GM12873 (cell line): ENCODE data around the gene TENM3.

Experiments used
- TF ChIP-seq, protein P1 (sequence below): IDR thresholded peaks from 2 replicates; pipeline ENCODE4 v1.5.1; 2012; ENCODE audit warnings: low read depth, mild to moderate bottlenecking, moderate library complexity, low read length, control low read depth; ENCODE audit not compliant: insufficient read depth; ENCODE audit errors: missing control alignments

TENM3 gene

DNA sequence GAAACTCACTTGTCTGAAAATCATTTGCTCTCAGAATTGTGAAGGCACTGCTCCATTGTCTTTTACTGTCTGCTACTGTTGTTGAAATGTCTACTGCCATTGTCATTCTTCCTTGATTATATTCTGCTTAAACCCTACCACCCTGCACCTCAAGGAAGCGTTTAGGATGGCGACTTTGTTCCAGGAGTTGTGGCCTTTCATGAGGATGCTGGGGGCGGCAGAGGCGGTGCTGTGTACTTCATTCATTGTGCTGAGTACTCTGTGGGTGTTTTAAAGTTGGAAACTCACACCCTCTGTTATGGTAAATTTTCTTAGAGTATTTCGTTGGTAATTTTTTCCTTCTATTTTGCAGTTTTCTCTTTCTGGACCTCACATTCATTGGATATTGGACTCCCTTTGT lies 258.9 kb downstream of the TENM3 start:
- TF ChIP-seq, protein P1, sequence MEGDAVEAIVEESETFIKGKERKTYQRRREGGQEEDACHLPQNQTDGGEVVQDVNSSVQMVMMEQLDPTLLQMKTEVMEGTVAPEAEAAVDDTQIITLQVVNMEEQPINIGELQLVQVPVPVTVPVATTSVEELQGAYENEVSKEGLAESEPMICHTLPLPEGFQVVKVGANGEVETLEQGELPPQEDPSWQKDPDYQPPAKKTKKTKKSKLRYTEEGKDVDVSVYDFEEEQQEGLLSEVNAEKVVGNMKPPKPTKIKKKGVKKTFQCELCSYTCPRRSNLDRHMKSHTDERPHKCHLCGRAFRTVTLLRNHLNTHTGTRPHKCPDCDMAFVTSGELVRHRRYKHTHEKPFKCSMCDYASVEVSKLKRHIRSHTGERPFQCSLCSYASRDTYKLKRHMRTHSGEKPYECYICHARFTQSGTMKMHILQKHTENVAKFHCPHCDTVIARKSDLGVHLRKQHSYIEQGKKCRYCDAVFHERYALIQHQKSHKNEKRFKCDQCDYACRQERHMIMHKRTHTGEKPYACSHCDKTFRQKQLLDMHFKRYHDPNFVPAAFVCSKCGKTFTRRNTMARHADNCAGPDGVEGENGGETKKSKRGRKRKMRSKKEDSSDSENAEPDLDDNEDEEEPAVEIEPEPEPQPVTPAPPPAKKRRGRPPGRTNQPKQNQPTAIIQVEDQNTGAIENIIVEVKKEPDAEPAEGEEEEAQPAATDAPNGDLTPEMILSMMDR, result no peak

DNA sequence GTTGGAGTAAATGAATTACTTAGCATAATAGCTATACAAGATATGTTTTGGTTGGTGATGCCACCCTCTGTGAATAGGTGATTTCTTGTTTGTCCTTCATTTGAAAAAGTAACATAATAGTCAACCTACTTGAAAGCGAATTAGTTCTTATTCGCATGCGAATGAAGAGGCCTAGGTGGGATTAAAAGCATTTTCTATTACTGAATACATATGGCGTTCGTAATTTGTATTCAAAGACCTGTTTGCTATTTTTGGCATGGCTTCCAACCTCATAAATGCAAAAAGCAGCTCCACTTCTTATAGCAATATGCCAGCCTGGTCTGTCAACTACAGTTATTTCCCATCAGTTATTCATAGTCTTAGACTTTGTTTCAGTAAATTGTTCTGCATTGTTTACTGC lies 261.3 kb downstream of the TENM3 start:
- TF ChIP-seq, protein P1, result no peak

DNA sequence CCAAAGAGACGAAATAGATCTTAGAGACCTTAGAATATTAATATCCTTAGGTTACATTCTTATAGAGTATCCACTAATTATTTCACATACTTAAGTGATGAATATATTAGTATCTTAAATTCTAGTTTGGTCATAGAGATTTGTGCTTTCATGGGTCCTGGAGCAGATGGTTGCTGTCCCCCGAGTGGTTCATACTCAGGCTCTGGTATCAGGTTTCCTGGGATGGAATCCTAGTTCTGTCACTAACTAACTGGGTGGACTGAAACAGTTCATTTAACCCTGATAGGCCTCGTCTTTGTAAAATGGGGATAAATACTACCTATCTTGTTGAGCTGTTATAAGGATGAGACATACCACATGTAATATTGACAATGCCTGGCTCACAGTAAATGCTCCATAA lies 264.6 kb downstream of the TENM3 start:
- TF ChIP-seq, protein P1, result no peak

DNA sequence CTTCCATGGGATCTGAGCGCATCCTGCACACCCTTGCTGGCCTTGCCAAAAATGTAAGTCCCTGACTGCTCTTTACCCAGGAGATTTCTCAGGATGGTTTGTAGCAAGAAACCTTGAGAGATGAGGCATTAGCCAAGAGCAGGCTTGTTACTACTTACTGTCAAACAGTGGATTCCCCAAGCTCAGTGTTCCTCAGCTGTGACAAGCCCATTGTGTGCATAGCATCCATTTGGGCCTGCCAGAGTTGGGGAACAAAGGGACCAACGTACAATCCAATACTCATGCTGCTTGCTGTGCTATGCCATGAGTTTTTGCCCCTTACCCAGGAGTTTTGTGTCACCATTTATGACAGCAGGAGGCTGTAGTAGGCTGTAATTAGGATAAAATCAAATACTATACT lies 267.6 kb downstream of the TENM3 start:
- TF ChIP-seq, protein P1, result no peak

DNA sequence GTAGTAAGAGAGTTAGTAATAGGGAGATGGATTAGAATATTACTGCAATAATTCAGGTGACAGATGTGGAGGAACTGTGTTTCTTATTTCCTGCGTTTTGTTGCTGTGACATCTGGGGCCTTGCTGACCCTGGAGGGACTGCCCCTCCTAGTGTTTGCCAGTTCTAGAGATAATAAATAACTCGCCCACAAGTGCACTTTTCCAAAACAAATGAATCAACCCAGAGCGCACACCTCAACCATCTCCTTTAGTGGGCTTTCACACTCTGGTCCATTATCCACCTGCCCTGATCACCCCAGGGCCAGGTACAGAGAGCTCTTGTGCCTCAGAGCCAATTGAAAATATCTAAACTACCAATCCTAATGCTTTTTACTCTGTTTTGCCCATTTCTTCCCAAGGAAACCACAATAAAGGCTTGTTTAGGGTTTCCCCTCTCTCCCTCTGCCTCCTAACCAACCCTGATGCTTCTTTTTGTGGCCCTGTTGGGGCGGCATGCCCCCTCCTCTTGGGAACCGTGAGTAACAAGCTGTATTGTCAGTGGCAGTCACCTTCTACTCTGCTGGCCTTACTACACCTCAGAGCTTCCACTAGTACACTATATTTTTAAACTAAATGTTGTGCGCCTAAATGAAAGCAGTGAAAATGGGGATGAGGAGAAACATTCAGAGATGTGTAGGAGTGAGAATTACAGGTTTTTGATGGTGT lies 270.5 kb downstream of the TENM3 start:
- TF ChIP-seq, protein P1, result no peak

DNA sequence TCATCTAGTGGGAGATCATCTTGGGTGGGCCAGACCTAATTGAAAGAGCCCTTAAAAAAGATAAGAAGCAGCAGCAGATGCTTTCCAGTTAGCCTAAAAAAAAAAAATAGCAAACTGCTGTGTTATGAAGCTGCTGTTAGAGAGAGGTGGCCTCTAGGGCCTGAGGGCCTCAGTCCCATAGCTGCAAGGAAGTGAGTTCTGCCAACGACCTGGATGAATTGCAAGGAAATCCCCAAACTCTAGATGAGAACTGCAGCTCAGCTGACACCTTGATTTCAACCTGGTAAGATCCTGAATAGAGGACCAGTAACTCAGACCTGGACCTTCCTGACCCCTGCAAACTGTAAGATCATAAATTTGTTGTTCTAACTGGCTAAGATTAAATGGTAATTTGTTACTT lies 275.2 kb downstream of the TENM3 start:
- TF ChIP-seq, protein P1, result no peak

DNA sequence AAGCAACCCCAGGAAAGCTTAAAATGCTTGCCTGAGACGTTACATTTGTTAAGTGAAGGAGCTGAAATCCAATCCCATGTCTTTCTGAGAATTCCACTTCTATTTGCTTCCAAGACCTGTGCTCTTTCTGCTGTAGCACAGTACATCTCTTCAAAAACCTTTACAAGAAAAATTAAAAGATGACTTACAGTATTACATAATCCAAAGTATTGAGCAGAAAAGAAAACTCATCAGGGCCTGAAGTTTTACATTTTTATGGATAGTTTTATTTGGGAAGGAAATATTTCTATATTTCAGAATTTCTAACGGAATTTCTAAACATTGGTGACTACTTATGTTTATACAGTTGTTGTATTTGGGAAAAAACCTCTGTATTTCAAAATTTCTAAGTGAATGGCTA lies 276.3 kb downstream of the TENM3 start:
- TF ChIP-seq, protein P1, result no peak

DNA sequence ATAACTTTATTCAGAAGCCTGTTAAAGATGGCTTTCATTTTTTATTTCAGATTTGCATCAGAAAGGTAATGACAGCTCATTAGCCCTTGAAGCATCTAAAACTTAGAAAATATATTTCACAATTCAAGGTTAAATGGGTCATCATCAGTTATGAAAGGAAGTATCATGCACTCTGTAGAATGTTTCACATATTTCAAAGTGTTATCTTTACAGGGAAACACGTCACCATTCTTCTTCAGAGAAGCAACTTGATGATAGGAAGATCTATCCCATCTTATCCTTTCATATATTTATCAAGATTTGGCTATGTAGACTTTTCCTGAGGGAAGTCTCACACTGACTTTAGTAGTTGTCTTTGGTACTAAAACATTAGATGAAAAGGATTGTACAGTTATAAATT lies 277.8 kb downstream of the TENM3 start:
- TF ChIP-seq, protein P1, result no peak
